GM18526 (cell line): Measurements from ENCODE around the gene PTPN13.

Experiments
- POLR2A ChIP-seq: IDR thresholded peaks from 3 replicates; pipeline ENCODE4 v1.6.1; 2011; ENCODE audit not compliant: insufficient read length; ENCODE audit errors: extremely low read depth

The PTPN13 gene

DNA sequence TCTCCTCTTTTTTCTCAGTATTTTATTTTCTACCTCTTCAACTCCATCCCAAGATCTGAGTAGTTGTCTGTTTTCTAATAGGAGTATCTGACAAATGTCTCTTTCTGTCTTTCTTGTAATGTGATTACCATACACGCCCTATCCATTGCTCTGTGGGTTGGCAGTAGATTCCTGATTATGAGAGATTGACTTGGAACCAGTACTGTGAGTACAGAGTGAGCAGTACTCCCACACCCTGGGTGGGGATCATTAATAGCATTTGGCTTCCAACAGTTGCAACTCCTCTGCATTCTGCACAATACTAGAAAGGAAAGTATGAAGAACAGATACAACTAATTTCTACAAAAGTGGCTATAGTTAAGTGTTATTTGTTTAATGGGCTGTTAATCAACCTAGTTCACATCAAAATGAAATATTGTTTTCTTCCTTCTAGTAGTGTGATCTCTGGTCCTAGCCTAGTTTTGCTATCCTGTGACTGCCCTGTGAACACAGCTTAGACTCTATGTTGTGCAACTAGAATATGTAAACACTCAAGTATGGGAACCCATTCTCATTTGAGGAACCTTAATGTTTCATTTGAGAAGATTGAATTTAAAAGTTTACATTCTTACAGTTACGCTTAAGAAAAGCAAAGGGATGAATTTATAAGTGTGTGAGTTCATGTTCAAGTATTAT, 112.9 kb downstream of the PTPN13 start:
- no peak for TF ChIP-seq POLR2A

DNA sequence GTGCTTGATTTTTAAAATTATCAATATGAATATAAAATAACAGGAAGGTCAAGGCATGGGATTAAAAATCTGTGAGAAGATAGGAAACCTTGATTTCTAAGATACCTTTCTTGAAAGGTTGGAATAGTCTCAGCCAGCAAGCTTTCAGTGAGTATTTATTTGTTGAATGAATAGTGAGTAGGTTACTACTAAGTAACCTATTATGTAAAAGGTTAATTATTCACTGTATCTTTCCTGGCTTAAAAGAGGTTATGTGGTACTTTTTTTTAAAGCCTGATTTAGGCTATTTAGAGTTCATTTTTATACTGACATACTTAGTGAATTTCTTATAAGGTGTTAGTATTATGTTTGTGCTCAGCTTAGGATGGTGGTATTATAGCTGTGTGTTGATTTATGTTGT, 123.5 kb downstream of the PTPN13 start:
- TF ChIP-seq POLR2A: no peak

DNA sequence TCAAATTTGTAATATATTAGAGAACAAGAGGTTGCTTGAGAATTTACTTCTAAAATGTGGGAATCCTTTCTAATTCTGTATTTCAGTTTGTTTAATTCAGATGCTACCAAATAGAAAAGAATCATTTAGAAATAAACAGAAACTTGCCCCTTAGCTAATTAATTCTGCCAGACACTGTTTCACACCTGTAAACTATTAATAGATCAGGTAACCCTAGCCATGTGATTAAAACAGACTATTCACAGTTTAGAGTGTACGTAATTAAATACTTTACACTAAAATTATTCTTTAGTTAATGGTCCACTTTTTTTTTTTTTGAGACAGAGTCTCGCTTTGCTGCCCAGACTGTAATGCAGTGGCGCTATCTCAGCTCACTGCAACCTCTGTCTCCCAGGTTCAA, 124.0 kb downstream of the PTPN13 start:
- TF ChIP-seq POLR2A: no peak

DNA sequence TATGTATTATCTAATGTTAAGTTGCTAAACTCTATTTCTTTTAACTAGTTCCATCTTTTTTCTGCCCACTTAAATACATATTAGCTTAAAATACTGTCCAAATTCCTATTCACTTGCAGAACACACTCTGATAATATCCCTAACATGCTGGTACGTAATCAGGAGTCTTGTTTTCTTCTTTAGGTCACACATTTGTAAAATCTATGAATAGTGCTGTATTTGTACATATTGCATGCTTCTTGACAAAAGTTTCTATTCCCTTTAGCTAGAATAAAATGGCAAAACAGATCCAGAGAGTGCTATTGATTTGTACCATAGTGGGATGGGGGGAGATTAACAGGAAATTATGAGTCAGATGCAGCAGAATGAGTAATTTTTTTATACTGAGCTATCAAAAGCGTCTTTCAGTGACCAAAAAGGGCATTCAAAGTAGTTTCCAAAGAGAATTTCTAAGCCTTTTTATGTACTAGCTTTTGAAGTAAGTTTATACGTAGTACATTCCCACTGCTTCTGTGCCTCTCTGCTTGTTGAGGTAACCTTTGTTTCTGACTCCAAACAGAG, 126.5 kb downstream of the PTPN13 start:
- TF ChIP-seq POLR2A: no peak

GRCh38 chr4:86721412-86721811, 127.3 kb downstream of the PTPN13 start:
- no peak for TF ChIP-seq POLR2A

- no peak for TF ChIP-seq POLR2A
Measured at GRCh38 chr4:86730310-86730709, 136.2 kb downstream of the PTPN13 start.

- TF ChIP-seq POLR2A: no peak
Measured at GRCh38 chr4:86737244-86737643, 143.1 kb downstream of the PTPN13 start.

- TF ChIP-seq POLR2A: no peak
Measured at GRCh38 chr4:86741846-86742245, 147.7 kb downstream of the PTPN13 start.

GRCh38 chr4:86744570-86744969, 150.5 kb downstream of the PTPN13 start:
- TF ChIP-seq POLR2A: no peak

DNA sequence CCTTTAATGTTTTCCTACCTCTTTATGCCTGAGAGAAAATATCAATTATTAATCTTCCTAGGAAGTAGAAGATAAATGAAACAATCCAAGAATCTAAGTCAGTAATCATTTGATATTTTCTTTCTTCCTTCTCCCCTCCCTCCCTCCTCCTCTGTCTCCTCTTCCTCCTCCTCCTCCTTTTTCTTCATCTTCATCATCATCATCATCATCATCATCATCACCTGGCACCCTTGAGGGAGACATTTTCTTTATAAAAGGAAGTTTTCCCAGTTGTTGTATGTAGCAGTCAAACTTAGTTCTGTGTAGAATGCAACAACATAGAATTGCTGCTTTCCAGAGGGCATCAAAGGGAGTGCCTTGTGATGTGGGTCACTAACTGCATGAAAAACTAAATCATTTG, 155.0 kb downstream of the PTPN13 start:
- no peak for TF ChIP-seq POLR2A

DNA sequence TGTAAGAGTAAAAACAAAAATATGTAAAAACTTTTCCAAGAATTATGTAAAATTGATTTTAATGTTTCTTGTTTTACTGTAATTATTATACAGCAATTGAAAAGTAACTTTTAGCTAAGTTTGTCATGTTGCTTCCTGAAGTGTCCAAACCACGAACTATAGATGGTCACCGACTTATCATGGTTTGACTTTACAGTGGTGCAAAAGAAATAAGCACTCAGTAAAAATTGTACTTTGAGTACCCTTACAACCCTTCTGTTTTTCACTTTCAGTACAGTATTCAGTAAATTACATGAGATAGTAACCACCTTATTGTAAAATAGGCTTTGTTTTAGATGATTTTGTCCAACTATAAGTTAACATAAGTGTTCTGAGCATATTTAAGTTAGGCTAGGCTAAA, 161.3 kb downstream of the PTPN13 start:
- TF ChIP-seq POLR2A: no peak

GRCh38 chr4:86757468-86757867, 163.4 kb downstream of the PTPN13 start:
- no peak for TF ChIP-seq POLR2A

DNA sequence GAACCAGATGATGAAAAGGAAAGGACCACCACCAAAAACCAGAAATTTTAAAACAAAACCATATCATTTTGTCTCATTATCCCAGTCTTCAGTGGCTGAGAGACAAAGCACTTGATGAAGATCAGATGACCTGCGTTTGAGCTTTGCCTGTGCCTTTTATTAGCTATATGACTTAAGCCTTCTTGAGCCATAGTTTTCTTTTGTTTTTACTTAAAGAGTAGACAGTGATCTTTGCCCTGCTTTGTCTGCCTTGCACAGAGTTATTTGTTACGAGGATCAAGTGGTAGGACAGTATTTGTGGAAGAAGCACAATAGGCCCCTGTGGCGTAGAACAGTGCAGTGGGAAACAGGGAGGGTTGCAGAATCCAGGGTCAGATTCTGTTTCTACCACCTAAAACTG, 165.2 kb downstream of the PTPN13 start:
- TF ChIP-seq POLR2A: no peak

GRCh38 chr4:86762649-86763048, 168.5 kb downstream of the PTPN13 start:
- TF ChIP-seq POLR2A: no peak

DNA sequence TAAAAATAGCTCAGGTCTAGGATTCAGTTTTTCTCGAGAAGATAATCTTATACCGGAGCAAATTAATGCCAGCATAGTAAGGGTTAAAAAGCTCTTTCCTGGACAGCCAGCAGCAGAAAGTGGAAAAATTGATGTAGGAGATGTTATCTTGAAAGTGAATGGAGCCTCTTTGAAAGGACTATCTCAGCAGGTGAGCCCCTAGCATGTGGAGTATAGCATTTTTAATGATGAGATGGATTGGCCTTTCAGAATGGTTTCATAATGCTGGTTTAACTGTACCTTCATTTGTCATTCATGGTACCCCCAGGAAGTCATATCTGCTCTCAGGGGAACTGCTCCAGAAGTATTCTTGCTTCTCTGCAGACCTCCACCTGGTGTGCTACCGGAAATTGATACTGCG, 175.7 kb downstream of the PTPN13 start:
- no peak for TF ChIP-seq POLR2A

- no peak for TF ChIP-seq POLR2A
Measured at GRCh38 chr4:86771141-86771540, 177.0 kb downstream of the PTPN13 start.

DNA sequence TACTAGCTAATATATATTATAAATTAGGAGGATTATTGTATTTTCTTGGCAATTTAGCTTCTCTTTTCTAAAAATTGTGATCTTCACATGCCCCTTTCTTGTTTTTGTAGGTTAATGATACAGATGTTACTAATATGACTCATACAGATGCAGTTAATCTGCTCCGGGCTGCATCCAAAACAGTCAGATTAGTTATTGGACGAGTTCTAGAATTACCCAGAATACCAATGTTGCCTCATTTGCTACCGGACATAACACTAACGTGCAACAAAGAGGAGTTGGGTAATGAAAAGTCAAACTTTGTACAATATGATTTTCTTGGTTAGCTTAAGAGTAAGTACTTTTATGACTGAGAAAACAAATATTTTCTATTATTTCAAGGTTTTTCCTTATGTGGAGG, 180.9 kb downstream of the PTPN13 start:
- no peak for TF ChIP-seq POLR2A
